Astrocyte (in vitro differentiated cells and primary cell): Measurements from ENCODE around the gene SNAPC4. TPM values are rescaled to one million over a fixed set of nuclear protein-coding genes. Genes with fewer than 3 reads are reported as not detected.

Source experiments
- DNase-seq: peaks from one replicate; pipeline ENCODE4 v3.0.0-alpha.2; 2010; ENCODE audit warnings: low read depth
- FAIRE-seq: peaks from 2 replicates; lab custom pipeline; 2011; peaks lifted over from hg19 to GRCh38; lab: Jason Lieb, UNC
- H2AFZ ChIP-seq: 2 replicates; pipeline ENCODE4 v1.6.0; 2012; ENCODE audit warnings: low read depth, low read length, inconsistent platforms
- H3K27ac ChIP-seq: 2 replicates; pipeline ENCODE4 v1.5.1; 2011; ENCODE audit warnings: low read depth, low read length, inconsistent platforms
- H3K27me3 ChIP-seq: 2 replicates; pipeline ENCODE4 v1.6.0; 2011; ENCODE audit warnings: low read length, inconsistent platforms; ENCODE audit not compliant: insufficient read depth
- H3K36me3 ChIP-seq: 2 replicates; pipeline ENCODE4 v1.5.1; 2011; ENCODE audit warnings: low read length, inconsistent platforms; ENCODE audit not compliant: insufficient read depth
- H3K4me1 ChIP-seq: 2 replicates; pipeline ENCODE4 v1.5.1; 2011; ENCODE audit warnings: low read length, inconsistent platforms; ENCODE audit not compliant: insufficient read depth
- H3K4me2 ChIP-seq: 2 replicates; pipeline ENCODE4 v1.6.0; 2012; ENCODE audit warnings: low read length, inconsistent platforms
- H3K4me3 ChIP-seq: 2 replicates; pipeline ENCODE4 v1.5.1; 2011; ENCODE audit warnings: low read depth, mild to moderate bottlenecking, low read length, inconsistent platforms; ENCODE audit not compliant: insufficient read depth
- H3K79me2 ChIP-seq: 2 replicates; pipeline ENCODE4 v1.6.0; 2012; ENCODE audit warnings: mild to moderate bottlenecking, low read length, inconsistent platforms; ENCODE audit not compliant: insufficient read depth
- H3K9ac ChIP-seq: 2 replicates; pipeline ENCODE4 v1.6.0; 2012; ENCODE audit warnings: mild to moderate bottlenecking, low read length, inconsistent platforms
- H3K9me3 ChIP-seq: 2 replicates; pipeline ENCODE4 v1.5.1; 2012; ENCODE audit warnings: low read depth, mild to moderate bottlenecking, low read length, inconsistent platforms; ENCODE audit not compliant: insufficient read depth
- H4K20me1 ChIP-seq: 2 replicates; pipeline ENCODE4 v1.6.0; 2012; ENCODE audit warnings: low read length, inconsistent platforms; ENCODE audit not compliant: insufficient read depth
- H3K27ac Mint-ChIP-seq: one replicate; pipeline ENCODE4 v1.8.0; 2021; ENCODE audit warnings: mild to moderate bottlenecking, mixed read lengths; ENCODE audit not compliant: unreplicated experiment
- H3K27me3 Mint-ChIP-seq: one replicate; pipeline ENCODE4 v1.8.0; 2021; ENCODE audit warnings: low read depth, mixed read lengths; ENCODE audit not compliant: unreplicated experiment
- H3K36me3 Mint-ChIP-seq: one replicate; pipeline ENCODE4 v1.8.0; 2021; ENCODE audit warnings: low read depth, mixed read lengths; ENCODE audit not compliant: unreplicated experiment
- H3K4me1 Mint-ChIP-seq: one replicate; pipeline ENCODE4 v1.8.0; 2021; ENCODE audit warnings: low read depth, mixed read lengths; ENCODE audit not compliant: unreplicated experiment
- H3K4me3 Mint-ChIP-seq: one replicate; pipeline ENCODE4 v1.8.0; 2021; ENCODE audit warnings: mild to moderate bottlenecking, moderate library complexity, mixed read lengths; ENCODE audit not compliant: unreplicated experiment
- H3K9me3 Mint-ChIP-seq: one replicate; pipeline ENCODE4 v1.8.0; 2021; ENCODE audit warnings: mild to moderate bottlenecking, mixed read lengths; ENCODE audit not compliant: unreplicated experiment
- EZH2 ChIP-seq: IDR thresholded peaks from 2 replicates; pipeline ENCODE4 v1.6.1; 2012; ENCODE audit warnings: mild to moderate bottlenecking, low read length, inconsistent platforms; ENCODE audit not compliant: insufficient read depth
- total RNA-seq: library from RNA; stranded (reverse); gene quantifications from 2 replicates; pipeline ENCODE4 v1.2.1, GENCODE V29; 2021
- TF ChIP-seq, protein P1 (sequence below): IDR thresholded peaks from 2 replicates; pipeline ENCODE4 v1.5.1; 2011; ENCODE audit warnings: low read depth, mild to moderate bottlenecking, inconsistent platforms, low read length, moderate library complexity; ENCODE audit not compliant: insufficient read depth

Gene SNAPC4
- total RNA-seq, 1 donor from 2014 or later: 18.6 TPM

DNA sequence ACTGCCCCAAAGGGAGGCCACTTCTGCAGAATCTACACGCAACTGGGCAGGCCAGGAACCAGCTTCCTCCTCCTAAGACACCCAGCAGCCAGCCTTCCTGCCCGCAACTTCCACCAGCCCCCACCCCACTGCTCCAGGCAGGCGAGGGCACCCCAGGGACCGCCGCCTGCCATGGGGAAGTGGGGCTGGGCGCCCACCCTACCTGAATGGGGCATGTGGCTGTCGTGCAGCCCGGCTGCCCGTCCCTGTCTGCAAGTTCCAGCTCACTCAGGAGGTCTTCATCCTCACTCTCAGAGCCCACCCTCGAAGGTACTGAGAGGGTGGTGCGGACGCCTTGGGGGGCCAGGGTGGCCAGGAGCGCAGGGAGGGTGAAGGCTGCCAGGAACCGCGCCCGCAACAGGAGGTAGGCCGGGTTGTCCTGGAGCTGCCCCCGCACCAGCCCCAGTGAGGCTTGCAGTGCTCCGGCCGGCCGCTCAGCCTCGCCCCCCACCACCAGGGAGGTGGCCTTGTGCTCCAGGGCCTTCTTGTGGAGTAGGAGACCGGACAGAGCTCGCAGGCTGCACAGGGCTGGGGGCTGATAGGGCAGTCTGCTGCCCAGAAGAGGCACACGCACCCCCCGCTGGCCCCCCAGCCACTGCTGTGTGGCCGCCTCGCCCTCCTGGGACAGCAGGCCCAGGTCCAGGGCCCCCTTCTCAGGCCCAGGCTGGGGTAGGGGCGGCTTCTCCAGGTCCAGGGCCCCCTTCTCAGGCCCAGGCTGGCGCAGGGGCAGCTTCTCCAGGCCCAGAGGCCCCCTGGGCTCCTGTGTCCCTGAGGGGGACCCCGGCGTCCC is 22.4 kb downstream of the SNAPC4 start:
- Histone ChIP-seq H3K4me3 (no peak overlapping the region), H3K4me1 (peaks cover 7% of the 10 kb centered on the region), H3K27ac (no peak overlapping the region), H2AFZ (no peak overlapping the region), H3K9ac (no peak overlapping the region), H4K20me1 (no peaks in the 10 kb centered on the region), H3K9me3 (no peaks in the 10 kb centered on the region), H3K36me3 (peaks cover 3% of the 10 kb centered on the region), H3K27me3 (no peaks in the 10 kb centered on the region), H3K79me2 (no peaks in the 10 kb centered on the region), H3K4me2 (no peak overlapping the region)
- no peak for TF ChIP-seq EZH2
- TF ChIP-seq, protein P1, sequence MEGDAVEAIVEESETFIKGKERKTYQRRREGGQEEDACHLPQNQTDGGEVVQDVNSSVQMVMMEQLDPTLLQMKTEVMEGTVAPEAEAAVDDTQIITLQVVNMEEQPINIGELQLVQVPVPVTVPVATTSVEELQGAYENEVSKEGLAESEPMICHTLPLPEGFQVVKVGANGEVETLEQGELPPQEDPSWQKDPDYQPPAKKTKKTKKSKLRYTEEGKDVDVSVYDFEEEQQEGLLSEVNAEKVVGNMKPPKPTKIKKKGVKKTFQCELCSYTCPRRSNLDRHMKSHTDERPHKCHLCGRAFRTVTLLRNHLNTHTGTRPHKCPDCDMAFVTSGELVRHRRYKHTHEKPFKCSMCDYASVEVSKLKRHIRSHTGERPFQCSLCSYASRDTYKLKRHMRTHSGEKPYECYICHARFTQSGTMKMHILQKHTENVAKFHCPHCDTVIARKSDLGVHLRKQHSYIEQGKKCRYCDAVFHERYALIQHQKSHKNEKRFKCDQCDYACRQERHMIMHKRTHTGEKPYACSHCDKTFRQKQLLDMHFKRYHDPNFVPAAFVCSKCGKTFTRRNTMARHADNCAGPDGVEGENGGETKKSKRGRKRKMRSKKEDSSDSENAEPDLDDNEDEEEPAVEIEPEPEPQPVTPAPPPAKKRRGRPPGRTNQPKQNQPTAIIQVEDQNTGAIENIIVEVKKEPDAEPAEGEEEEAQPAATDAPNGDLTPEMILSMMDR: no peak
- peaks cover 6% of the 10 kb centered on the region for H3K4me1 Mint-ChIP-seq
- DNase-seq (no peak), FAIRE-seq (no peak)
- H3K4me3 Mint-ChIP-seq: no peak overlapping the region
- H3K9me3 Mint-ChIP-seq: no peaks in the 10 kb centered on the region
- H3K36me3 Mint-ChIP-seq: peaks cover 1% of the 10 kb centered on the region
- H3K27me3 Mint-ChIP-seq: no peaks in the 10 kb centered on the region
- H3K27ac Mint-ChIP-seq: no peak overlapping the region

DNA sequence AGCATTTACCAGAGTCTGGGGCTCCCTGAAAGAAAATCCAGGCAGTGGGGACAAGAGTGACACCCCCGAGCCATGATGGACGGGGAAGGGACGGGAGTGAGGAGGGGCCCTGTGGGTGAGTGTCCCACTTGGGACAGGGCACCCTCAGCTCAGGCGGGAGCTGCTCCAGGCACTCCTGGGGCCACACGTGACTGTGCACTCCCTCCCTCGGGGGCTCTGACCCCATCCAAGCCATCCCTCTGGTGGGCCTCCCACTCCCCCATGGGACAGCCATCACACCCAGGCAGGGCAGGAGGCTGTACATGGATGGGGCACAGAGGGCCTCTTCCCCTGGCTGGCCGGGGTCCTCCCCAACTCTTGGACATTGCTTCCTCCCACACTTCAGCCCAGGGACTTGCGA is 23.5 kb downstream of the SNAPC4 start:
- no peak overlapping the region for H3K4me2 ChIP-seq
- H3K4me1 ChIP-seq: peaks cover 10% of the 10 kb centered on the region
- no peak overlapping the region for H3K27ac ChIP-seq
- no peak overlapping the region for H3K9ac ChIP-seq
- Mint-ChIP-seq H3K27me3 (no peaks in the 10 kb centered on the region), H3K36me3 (peaks cover 1% of the 10 kb centered on the region), H3K4me3 (no peak overlapping the region), H3K27ac (no peak overlapping the region), H3K9me3 (no peaks in the 10 kb centered on the region), H3K4me1 (peaks cover 6% of the 10 kb centered on the region)
- H3K4me3 ChIP-seq: no peak overlapping the region
- peaks cover 3% of the 10 kb centered on the region for H3K36me3 ChIP-seq
- TF ChIP-seq EZH2: no peak
- TF ChIP-seq, protein P1: no peak
- no peaks in the 10 kb centered on the region for H3K9me3 ChIP-seq
- no peak overlapping the region for H2AFZ ChIP-seq
- FAIRE-seq (no peak), DNase-seq (no peak)
- no peaks in the 10 kb centered on the region for H3K27me3 ChIP-seq
- no peaks in the 10 kb centered on the region for H4K20me1 ChIP-seq
- no peaks in the 10 kb centered on the region for H3K79me2 ChIP-seq

GRCh38 chr9:136375096-136375495 is 24.9 kb downstream of the SNAPC4 start:
- H3K4me3 ChIP-seq: no peak overlapping the region
- peaks cover 6% of the 10 kb centered on the region for H3K4me1 Mint-ChIP-seq
- no peak overlapping the region for H2AFZ ChIP-seq
- H3K27me3 Mint-ChIP-seq: no peaks in the 10 kb centered on the region
- H3K79me2 ChIP-seq: no peaks in the 10 kb centered on the region
- no peaks in the 10 kb centered on the region for H4K20me1 ChIP-seq
- no peak overlapping the region for H3K9ac ChIP-seq
- no peaks in the 10 kb centered on the region for H3K9me3 Mint-ChIP-seq
- DNase-seq: no peak
- no peaks in the 10 kb centered on the region for H3K36me3 ChIP-seq
- H3K4me2 ChIP-seq: no peak overlapping the region
- no peak overlapping the region for H3K27ac ChIP-seq
- TF ChIP-seq, protein P1: no peak
- no peak for TF ChIP-seq EZH2
- H3K27ac Mint-ChIP-seq: peak overlapping the region; percentile 58
- H3K27me3 ChIP-seq: no peaks in the 10 kb centered on the region
- H3K4me3 Mint-ChIP-seq: no peak overlapping the region
- peaks cover 10% of the 10 kb centered on the region for H3K4me1 ChIP-seq
- H3K36me3 Mint-ChIP-seq: peaks cover 4% of the 10 kb centered on the region
- no peaks in the 10 kb centered on the region for H3K9me3 ChIP-seq
- no peak for FAIRE-seq
